ENCODE results near the gene PITPNC1.

GRCh38 chr17:67362173-67362572, 14.9 kb upstream of the PITPNC1 start:
- TF ChIP-seq CTCF (IDR thresholded peaks at IDR 0.05) (no peak), EZH2 (IDR thresholded peaks at IDR 0.05; ENCODE audit: borderline replicate concordance, insufficient read depth, low read depth, low read length, poor library complexity, severe bottlenecking) (no peak)
